ENCODE measurements around the gene CDR2. TPM values are rescaled to one million over a fixed set of nuclear protein-coding genes. Genes with fewer than 3 reads are reported as not detected.

Gene CDR2
- total RNA-seq, result 11.9 and 19.5 TPM in 2 replicates

DNA sequence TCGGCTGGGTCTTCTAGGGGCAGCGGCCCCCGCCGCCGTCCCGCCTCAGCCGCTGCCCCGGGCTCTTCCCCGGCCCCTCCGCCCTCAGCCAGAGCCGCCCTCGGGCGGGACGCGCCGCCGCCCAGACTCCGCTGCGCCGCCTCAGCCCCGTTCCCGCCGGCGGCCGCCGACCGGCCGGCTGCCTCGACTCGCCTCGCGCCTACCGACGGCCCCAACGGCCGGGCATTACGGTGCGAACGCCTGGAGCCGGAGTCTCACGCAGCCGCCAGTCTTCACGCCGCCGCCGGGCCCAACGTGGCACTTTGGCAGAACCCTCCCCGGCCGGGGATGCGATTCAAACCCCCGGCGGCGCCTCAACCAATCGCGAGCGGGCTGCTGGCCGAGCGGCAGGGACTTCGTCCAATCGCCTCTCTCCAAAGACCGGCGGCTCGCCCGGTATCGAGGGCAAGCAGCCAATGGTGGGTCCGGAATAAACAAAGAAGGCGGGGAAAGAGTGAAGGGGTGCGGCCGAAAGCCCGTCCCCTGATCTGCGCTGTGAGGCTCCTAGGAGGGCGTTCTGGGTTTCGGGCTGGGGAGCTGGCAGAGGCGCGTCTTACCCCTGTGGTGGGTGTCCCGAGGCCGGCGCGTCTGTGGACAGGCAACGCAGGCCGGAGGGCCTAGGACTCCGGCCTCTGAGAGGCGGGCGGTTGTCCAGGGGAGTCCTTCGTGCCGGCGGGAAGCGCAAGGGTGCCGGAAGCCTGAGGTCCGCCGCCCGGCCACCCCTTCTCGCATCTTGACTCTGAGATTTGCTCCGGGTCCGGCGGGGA is at the start of gene CDR2:
TSS of gene CDR2 (minus strand) at position 309 of the 806 bp plus-strand sequence. CDS start 310 bp downstream, outside the sequence.

DNA sequence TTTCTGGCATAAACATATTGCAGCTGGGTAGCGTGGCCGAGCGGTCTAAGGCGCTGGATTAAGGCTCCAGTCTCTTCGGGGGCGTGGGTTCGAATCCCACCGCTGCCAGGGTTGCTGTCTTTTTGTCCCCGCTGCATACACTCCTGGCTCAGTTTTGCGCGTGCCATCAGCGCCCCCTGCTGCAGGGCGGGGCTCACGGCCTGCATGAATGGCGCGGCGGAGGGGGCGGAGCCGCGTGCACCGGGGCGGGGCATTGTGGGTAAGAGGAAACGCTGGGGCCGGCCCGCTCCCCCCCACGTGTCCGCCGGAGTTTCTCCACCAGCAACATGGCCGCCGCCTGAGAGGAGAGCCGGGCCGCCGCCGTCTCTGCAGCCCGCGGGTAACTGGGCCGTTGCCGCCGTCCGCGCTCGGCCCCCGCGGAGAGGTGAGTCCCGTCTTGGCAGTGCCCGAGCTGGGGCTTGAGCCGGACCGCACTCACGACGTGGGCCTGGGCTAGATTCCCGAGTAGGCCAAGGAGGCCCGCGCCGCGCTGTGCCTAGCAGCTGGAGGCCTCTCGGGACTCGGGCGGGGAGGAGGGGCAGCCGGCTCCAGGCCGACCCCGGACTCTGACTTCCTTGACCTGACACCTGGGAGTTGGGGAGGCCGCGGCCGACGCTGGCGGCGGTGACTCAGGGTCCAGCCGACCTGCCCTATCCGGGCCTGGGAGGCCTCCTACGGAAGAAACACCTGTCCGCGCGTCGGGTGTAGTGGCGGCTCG is 77.1 kb downstream of the CDR2 start, which contains the start of gene POLR3E:
TSS of gene POLR3E (plus strand) at position 296 of the 757 bp plus-strand sequence. CDS start 5,560 bp downstream, outside the sequence.

Other genes starting within 250 kb of the CDR2 start
- not detected in 2 replicates for gene SDR42E2, start 212.1 kb downstream of the CDR2 start, total RNA-seq
- gene EEF2K, start 168.3 kb downstream of the CDR2 start, total RNA-seq, result 13.7 and 25.2 TPM in 2 replicates
- gene POLR3E, start 77.2 kb downstream of the CDR2 start, total RNA-seq, result 63.1 and 64.6 TPM in 2 replicates
- 34.1 and 49.9 TPM in 2 replicates for gene NPIPB5, start 136.3 kb upstream of the CDR2 start, total RNA-seq